OCI-LY3 (cell line): Measurements from ENCODE around the gene RND1.

Source experiments
- H2AFZ ChIP-seq: fragments of 200-600, 300-600 bp; shearing (Covaris generic); 2 replicates; pipeline ENCODE4 v1.6.0; 2014; ENCODE audit warnings: antibody characterized with exemption, low read depth, low read length
- H3K27ac ChIP-seq: fragments of 200-600, 300-600 bp; sonication (generic); 2 replicates; pipeline ENCODE4 v1.5.1; 2014; ENCODE audit warnings: mild to moderate bottlenecking, low read length, moderate library complexity, mixed read lengths
- H3K27me3 ChIP-seq: fragments of 200-600, 300-600 bp; sonication (generic); 2 replicates; pipeline ENCODE4 v1.6.1; 2014; ENCODE audit warnings: low read depth, low read length, mixed read lengths
- H3K36me3 ChIP-seq: fragments of 200-600, 300-600 bp; sonication (generic); replicated peaks from 2 replicates; pipeline ENCODE3; 2014; ENCODE audit warnings: low read depth, low read length, mixed read lengths
- H3K4me1 ChIP-seq: fragments of 300-600, 200-600 bp; sonication (generic); 2 replicates; pipeline ENCODE4 v1.6.1; 2014; ENCODE audit warnings: low read length, mixed read lengths
- H3K4me2 ChIP-seq: fragments of 200-600, 300-600 bp; sonication (generic); 2 replicates; pipeline ENCODE4 v1.6.1; 2014; ENCODE audit warnings: low read length, mixed read lengths
- H3K4me3 ChIP-seq: fragments of 300-600, 200-600 bp; sonication (generic); 2 replicates; pipeline ENCODE4 v1.5.1; 2014; ENCODE audit warnings: antibody characterized with exemption, mild to moderate bottlenecking, low read length, moderate library complexity
- H3K79me2 ChIP-seq: fragments of 300-600, 200-600 bp; shearing (Covaris generic); 2 replicates; pipeline ENCODE4 v1.6.1; 2014; ENCODE audit warnings: mild to moderate bottlenecking, low read length, mixed read lengths
- H3K9ac ChIP-seq: fragments of 300-600, 200-600 bp; shearing (Covaris generic); 2 replicates; pipeline ENCODE4 v1.6.0; 2014; ENCODE audit warnings: mild to moderate bottlenecking, low read length, moderate library complexity
- H3K9me3 ChIP-seq: fragments of 200-600, 300-600 bp; shearing (Covaris generic); 2 replicates; pipeline ENCODE4 v1.6.1; 2014; ENCODE audit warnings: low read length, mixed read lengths; ENCODE audit not compliant: insufficient read depth
- H4K20me1 ChIP-seq: fragments of 200-600, 300-600 bp; sonication (generic); 2 replicates; pipeline ENCODE4 v1.6.1; 2016; ENCODE audit warnings: low read length, mixed read lengths; ENCODE audit not compliant: insufficient read depth
- CTCF ChIP-seq: fragments of 200-600, 300-600 bp; sonication (generic); IDR thresholded peaks from 2 replicates; pipeline ENCODE4 v1.5.1; 2014; ENCODE audit warnings: antibody characterized with exemption, low read length, low read depth
- EZH2phosphoT487 ChIP-seq: fragments of 200-600 bp; shearing (Covaris generic); IDR thresholded peaks from 2 replicates; pipeline ENCODE4 v1.6.1; 2018; ENCODE audit warnings: antibody characterized with exemption, mixed run types, low read depth

The RND1 gene

GRCh38 chr12:48827513-48828096 is 38.1 kb downstream of the RND1 start:
- no peak overlapping the region for H3K9ac ChIP-seq
- H3K9me3 ChIP-seq, result no peaks in the 10 kb centered on the region
- no peak overlapping the region for H3K4me3 ChIP-seq
- peaks cover 10% of the 10 kb centered on the region for H3K4me1 ChIP-seq
- peaks cover 9% of the 10 kb centered on the region for H4K20me1 ChIP-seq
- no peaks in the 10 kb centered on the region for H3K27me3 ChIP-seq
- no peaks in the 10 kb centered on the region for H3K79me2 ChIP-seq
- peaks cover 35% of the 10 kb centered on the region for H3K36me3 ChIP-seq
- no peak for TF ChIP-seq CTCF
- TF ChIP-seq EZH2phosphoT487, result no peak
- no peak overlapping the region for H3K27ac ChIP-seq
- no peak overlapping the region for H2AFZ ChIP-seq
- no peak overlapping the region for H3K4me2 ChIP-seq

- Histone ChIP-seq H2AFZ (no peak overlapping the region), H3K4me2 (no peak overlapping the region), H3K9me3 (no peaks in the 10 kb centered on the region), H3K9ac (no peak overlapping the region), H3K36me3 (peaks cover 29% of the 10 kb centered on the region), H3K79me2 (no peaks in the 10 kb centered on the region), H4K20me1 (peaks cover 9% of the 10 kb centered on the region), H3K27me3 (no peaks in the 10 kb centered on the region), H3K27ac (no peak overlapping the region), H3K4me3 (no peak overlapping the region), H3K4me1 (peaks cover 10% of the 10 kb centered on the region)
- TF ChIP-seq CTCF (no peak), EZH2phosphoT487 (no peak)
Measured at GRCh38 chr12:48827026-48827425, 38.6 kb downstream of the RND1 start.

- TF ChIP-seq CTCF (no peak), EZH2phosphoT487 (no peak)
- Histone ChIP-seq H2AFZ (no peak overlapping the region), H3K4me1 (peaks cover 10% of the 10 kb centered on the region), H3K27ac (no peak overlapping the region), H3K79me2 (no peaks in the 10 kb centered on the region), H3K4me3 (no peak overlapping the region), H4K20me1 (peaks cover 9% of the 10 kb centered on the region), H3K4me2 (no peak overlapping the region), H3K27me3 (no peaks in the 10 kb centered on the region), H3K9me3 (no peaks in the 10 kb centered on the region), H3K9ac (no peak overlapping the region), H3K36me3 (peaks cover 22% of the 10 kb centered on the region)
Measured at GRCh38 chr12:48826209-48826855, 39.3 kb downstream of the RND1 start.

GRCh38 chr12:48824905-48825304 is 40.8 kb downstream of the RND1 start:
- H3K27ac ChIP-seq, result no peak overlapping the region
- H3K9ac ChIP-seq, result no peak overlapping the region
- 0 out of 2 replicates have a peak, but pooled peaks cover 2% of the 10 kb centered on the region for H3K27me3 ChIP-seq
- H2AFZ ChIP-seq, result no peak overlapping the region
- H3K4me3 ChIP-seq, result no peak overlapping the region
- H3K9me3 ChIP-seq, result no peaks in the 10 kb centered on the region
- H3K4me1 ChIP-seq, result peaks cover 10% of the 10 kb centered on the region
- no peak overlapping the region for H3K4me2 ChIP-seq
- peaks cover 9% of the 10 kb centered on the region for H4K20me1 ChIP-seq
- H3K36me3 ChIP-seq, result peaks cover 13% of the 10 kb centered on the region
- TF ChIP-seq EZH2phosphoT487 (no peak), CTCF (no peak)
- H3K79me2 ChIP-seq, result no peaks in the 10 kb centered on the region
